Measurements from ENCODE around the gene ARHGEF6.

DNA sequence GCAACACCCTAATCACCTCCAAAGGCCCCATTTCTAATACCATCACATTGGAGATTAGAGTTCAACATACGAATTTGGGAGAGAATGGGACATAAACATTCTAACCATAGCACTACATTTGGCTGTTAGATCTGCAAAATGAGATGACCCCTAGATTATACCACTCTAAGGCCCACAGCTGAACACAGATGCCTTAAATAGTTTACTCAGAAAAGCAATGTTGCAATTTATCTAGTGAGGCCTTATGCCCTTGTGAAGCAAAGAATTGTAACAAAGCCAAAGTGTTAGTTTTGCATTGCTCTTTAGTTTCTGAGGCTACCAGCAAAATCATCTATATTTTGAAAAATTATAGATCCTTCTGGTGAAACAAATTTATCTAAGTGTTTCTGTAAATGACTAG lies 31.6 kb upstream of the ARHGEF6 start:
- no peak for TF ChIP-seq POLR2A (IDR thresholded peaks at IDR 0.05)
- TF ChIP-seq, protein P1, sequence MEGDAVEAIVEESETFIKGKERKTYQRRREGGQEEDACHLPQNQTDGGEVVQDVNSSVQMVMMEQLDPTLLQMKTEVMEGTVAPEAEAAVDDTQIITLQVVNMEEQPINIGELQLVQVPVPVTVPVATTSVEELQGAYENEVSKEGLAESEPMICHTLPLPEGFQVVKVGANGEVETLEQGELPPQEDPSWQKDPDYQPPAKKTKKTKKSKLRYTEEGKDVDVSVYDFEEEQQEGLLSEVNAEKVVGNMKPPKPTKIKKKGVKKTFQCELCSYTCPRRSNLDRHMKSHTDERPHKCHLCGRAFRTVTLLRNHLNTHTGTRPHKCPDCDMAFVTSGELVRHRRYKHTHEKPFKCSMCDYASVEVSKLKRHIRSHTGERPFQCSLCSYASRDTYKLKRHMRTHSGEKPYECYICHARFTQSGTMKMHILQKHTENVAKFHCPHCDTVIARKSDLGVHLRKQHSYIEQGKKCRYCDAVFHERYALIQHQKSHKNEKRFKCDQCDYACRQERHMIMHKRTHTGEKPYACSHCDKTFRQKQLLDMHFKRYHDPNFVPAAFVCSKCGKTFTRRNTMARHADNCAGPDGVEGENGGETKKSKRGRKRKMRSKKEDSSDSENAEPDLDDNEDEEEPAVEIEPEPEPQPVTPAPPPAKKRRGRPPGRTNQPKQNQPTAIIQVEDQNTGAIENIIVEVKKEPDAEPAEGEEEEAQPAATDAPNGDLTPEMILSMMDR (IDR thresholded peaks at IDR 0.05) = no peak

All from Peyer's patch (tissue), 4 donors.